Activated T-helper 9 cell treated with anti-CD3 and anti-CD28 coated beads, Interleukin-2, amount 50 U/mL, for 16 hours (primary cell): Measurements from ENCODE around the gene ARL4A.
"Not testable (repeated sequence)": the region's sequence is repeated elsewhere in the genome, so short reads cannot be mapped to it uniquely, and the experiment has no call there.

ENCODE experiments used
- DNase-seq: peaks from one replicate; pipeline ENCODE4 v3.0.0-alpha.2; 2020; ENCODE audit warnings: low read depth

Gene ARL4A

DNA sequence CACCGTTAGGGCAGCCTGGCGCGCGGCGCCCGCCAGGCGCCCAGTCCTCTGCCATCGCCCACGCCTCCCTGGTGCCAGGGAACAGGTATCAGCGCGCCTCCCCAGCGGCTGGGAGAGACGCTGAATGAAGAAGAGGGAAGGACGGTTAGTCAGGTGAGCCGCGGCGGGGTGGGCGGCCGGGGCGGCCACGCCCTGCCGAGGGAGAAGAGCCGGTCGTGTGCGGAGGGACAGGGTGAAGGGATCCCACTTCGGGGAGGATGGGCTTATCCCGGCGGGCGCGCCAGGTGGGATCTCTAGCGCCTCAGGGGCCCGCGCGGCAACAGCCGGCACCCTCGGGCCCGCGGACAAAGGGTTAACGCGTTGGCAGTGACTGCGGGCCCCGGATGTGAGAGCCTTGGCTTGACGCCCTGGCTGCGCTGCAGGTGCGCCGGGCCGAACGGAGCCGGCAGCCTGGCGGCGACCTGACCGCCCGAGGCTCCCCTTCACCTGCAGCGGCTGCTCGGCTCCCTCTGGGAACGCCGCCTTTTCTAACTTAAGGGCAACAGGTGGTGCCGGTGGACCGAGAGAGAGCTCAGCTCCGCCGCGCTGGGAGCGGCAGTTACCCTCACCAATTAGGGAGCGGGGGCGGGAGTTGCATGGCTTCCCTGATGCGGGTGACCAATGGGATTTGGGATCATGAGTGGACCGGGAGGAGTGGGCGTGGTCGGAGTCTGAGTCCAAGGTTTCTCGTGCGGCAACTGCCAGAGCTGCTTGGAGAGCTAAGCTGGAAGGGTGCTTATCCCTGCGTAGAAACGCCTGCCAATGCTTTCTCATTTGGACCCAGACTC is at the start of gene ARL4A:
Gene ARL4A (plus strand): TSS at position 743 of the 827 bp plus-strand sequence. CDS start 622 bp downstream, outside the sequence.
- DNase-seq, result peak; percentile 83

DNA sequence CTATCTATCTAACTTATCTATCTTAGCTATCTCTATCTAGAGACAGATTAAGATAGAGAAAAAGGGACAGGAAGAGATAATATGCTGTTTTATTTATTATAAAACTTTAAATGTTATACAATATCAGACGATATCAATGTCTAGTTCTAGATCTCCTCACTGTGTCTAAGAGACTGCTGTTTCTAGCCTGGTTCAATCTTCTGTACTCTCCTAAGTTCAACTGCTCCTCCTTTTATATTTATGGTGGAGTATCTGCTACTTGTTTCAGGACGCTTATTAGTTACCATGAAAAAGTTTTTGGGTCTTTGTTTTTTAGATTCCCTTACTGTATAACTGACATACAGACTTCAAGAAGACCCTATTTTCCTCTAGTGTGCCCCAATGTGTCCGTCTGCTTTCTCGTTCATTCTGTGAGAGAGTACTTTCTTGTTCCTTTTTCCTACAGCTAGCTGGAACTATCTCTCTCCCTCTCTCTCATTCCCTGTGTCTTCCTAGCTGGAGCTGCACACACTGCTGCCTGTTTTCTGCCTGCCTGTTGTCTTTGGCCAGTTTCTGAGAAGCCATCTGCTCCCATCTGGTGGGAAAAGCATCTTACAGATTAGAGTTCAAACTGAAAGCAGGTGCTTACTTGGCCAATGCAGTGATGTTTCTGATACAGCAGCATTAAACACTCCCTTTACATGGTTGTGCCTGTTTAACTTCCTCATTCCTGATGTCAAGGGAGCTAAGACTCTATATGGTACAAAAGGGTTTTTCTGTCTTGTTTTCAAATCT is 49.4 kb upstream of the ARL4A start:
- DNase-seq, result no peak

GRCh38 chr7:12638851-12639456 is 48.5 kb upstream of the ARL4A start:
- no peak for DNase-seq

GRCh38 chr7:12640299-12641096 is 46.9 kb upstream of the ARL4A start:
- DNase-seq, result no peak

- DNase-seq, result no peak
Measured at GRCh38 chr7:12641196-12641595, 46.2 kb upstream of the ARL4A start.

GRCh38 chr7:12642508-12642907 is 44.9 kb upstream of the ARL4A start:
- no peak for DNase-seq

GRCh38 chr7:12643001-12643643 is 44.3 kb upstream of the ARL4A start:
- DNase-seq, result no peak

DNA sequence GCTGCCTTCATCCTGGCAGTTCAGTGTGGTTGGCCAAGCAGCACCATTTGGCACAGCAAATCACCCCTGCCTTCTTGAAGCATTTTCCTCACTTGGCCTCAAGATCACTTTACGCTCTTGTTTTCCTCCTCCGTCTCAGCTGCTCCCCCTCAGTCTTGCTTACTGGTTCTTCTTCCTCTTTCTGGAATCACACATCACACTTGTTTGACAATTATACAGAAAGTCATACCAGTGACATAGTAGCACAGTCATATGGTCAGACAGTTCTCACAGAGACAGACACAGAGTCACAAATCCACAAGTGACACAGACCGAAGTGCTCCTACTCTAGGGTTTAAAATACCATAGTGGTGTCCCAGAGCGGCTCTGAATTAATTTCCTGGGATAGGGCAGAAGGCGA is 43.8 kb upstream of the ARL4A start:
- DNase-seq, result no peak

GRCh38 chr7:12645212-12645611 is 42.2 kb upstream of the ARL4A start:
- not testable (repeated sequence) for DNase-seq

DNA sequence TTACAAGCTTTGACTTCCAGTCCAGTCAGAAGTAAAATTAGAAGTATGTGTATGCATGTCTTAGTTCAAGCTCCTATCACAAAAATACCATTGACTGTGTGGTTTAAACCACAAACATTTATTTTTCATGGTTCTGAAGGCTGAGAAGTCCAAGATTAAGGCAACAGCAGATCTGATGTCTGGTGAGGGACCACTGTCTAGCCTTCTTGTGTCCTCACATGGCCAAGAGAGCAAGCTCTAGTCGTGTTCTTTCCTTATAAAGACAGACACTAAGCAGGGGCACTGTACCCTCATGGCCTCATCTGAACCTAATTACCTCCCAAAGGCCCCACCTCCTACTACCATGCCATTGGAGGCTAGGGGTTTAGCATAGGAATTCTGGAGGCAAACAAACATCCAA is 41.3 kb upstream of the ARL4A start:
- DNase-seq, result no peak

GRCh38 chr7:12647364-12648219 is 39.8 kb upstream of the ARL4A start:
- no peak for DNase-seq

DNA sequence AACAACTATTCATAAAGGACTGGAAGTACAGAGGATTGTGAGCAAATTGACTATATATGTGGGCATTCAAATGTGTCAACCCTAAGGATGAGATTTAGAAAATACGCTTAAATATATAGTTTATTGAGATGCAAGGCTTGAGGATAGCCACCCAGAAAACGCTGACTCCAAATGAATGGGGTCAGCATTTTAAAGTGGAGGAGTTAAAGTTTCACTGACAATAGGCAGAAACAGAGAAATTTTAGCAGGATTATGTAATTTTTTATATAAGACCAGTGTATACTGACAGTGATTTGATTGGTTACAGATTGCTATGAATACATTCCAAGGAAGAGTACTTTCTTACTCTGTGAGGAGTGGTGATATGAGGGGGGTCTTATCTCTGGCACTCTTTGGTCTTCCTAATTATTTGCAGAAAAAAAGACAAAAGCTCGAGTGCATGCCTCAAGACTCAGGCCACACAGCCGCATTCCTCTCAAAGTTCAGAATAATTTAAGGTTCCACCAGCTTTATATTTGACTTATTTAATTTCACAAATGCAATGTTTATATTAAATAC is 38.6 kb upstream of the ARL4A start:
- DNase-seq, result no peak

- no peak for DNase-seq
Measured at GRCh38 chr7:12649348-12649747, 38.1 kb upstream of the ARL4A start.

- no peak for DNase-seq
Measured at GRCh38 chr7:12650080-12650479, 37.4 kb upstream of the ARL4A start.

DNA sequence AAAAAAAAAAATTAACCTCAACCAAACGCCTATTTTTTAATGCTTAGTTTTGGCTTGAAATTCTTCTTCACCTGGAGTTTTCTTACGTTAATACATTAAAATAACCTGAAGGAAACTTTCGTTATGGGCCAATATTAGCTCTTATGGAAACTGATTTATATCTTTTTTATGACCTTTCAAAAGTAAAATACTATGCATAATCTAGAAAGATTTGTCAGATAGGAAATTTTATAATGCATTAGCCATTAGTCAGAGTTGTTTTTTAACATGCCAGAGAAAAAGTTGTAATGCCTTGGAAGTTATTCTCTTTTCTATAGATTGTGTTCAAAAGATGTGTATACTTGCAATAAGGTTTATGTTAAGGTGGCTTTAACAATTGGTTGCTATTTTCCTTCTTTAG is 34.3 kb upstream of the ARL4A start:
- DNase-seq, result no peak

- no peak for DNase-seq
Measured at GRCh38 chr7:12653518-12653917, 33.9 kb upstream of the ARL4A start.

DNA sequence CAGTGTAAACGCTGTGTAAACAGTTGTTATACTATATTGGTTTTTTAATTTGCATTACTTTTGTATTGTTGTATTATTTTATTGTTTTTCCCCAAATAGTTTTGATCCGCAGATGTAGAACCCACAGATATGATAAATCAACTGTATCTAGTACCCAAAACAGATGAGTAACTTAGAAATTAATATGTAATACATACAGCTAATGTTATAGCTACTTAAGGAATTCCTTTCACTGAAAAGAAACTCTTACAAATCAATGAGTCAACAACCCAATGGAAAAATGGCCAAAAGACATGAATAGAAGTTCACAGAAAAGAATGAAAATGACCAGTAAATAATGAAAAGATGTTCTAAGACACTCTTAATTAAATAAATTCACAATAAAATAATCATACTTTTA is 32.3 kb upstream of the ARL4A start:
- DNase-seq, result no peak

DNA sequence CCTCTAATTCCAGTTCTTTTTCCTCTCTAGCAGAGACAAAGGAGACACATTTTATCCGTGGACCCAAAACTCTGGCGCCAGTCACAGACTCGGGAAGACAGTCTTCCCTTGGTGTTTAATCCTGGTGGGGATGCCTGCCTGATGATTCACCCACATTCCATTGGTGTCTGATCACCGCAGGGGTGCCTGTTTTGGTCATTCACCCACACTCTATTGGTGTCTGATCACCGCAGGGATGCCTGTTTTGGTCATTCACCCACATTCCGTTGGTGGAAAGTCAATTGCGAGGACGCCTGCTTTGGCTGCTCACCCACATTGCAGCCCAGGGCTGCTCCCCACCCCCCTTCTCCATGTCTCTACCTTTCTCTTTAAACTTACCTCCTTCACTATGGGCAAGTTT is 27.0 kb upstream of the ARL4A start:
- DNase-seq, result not testable (repeated sequence)

- DNase-seq, result not testable (repeated sequence)
Measured at GRCh38 chr7:12660986-12661385, 26.4 kb upstream of the ARL4A start.

DNA sequence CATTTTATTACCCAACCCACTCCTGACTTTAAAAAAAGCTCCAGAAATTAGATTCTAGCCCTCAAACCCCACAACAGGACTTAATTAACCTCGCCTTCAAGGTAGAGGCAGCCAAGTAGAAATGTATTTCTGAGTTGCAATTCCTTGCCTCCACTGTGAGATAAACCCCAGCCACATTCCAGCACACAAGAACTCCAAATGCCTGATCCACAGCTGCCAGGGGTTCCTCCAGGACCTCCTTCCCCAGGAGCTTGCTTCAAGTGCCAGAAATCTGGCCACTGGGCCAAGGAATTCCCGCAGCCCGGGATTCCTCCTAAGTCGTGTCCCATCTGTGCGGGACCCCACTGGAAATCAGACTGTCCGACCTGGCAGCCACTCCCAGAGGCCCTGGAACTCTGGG is 25.9 kb upstream of the ARL4A start:
- no peak for DNase-seq
